NCI-H2196 treated with DMSO at 0.1 percent for 48 hours (cell line): ENCODE measurements around the gene TTLL6.
"Not testable (repeated sequence)": the region's sequence is repeated elsewhere in the genome, so short reads cannot be mapped to it uniquely, and the experiment has no call there.

Experiments used
- DNase-seq: peaks from one replicate; lab custom pipeline; 2025; ENCODE audit not compliant: unreplicated experiment; lab: John Stamatoyannopoulos, UW

The TTLL6 gene

DNA sequence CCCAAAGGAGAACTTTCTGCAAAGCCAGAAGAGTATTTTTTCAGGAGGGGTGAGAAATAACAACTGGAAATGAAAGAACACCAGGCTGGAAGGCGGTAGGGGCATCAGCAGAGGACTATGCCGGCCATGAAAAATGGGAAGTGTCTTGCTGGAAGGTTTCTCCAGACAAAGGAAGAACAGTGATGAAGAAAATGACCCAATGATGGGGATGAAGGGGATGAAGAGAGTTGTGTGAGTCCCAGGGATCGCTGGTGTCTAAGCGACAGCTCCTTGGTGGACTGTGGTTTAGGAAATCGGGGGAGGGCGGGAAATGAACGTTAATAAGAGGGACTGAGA, 623 bp downstream of the TTLL6 start:
- DNase-seq = no peak

DNA sequence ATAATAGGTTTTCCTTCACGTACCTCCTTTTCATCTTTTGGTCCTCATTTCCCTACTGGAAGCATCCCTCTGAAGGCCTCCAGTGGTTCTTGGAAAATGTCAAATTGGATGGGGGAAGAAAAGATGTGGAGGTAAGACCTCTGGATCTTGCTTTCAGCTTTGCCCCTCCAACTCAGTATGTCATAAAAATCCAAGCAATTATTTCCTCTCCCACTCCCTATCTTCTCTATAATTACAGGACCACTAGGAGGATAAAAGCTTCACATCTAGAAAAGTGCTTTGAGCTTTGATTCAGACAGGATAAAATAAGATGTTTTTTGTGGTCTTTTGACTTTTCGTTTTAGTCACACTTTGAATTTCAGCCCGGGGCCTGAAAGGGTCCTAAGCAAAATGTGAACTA, 1.7 kb downstream of the TTLL6 start:
- no peak for DNase-seq

DNA sequence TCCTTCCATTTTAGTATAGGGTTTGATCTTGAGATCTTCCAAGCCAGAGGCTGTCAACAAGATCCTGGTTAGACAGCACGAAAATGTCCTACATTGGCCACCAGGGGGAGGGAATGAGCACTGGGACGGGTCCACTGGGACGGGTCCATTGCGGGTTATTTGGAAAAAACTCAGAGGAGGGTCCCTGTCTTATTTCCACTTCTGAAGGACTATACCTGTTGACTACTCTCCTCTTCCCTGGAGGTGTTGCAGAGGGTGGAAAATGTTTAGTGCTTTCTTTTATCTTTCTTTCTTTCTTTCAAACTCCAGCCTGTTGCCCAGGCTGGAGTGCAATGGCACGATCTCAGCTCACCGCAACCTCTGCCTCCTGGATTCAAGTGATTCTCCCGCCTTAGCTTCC, 2.5 kb downstream of the TTLL6 start:
- no peak for DNase-seq

DNA sequence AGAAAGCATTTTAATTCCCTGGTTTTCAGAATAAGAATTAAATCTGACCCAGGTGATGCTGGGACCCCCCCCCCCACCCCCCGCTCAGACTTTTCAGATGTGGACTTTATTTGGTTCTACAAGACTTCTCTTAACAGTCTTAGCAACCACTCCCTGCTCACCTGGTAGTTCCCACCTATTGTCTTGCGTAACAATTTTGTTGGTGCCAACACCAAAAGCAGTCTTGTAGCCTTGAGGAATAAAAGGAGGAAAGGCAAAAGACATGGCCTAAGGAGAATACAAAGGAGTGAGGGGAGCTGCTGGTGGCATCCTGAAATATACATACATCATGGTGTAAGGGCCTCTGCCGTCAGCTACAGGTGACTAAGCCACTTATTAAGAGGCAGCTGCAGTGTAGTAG, 5.0 kb downstream of the TTLL6 start:
- DNase-seq = no peak

DNA sequence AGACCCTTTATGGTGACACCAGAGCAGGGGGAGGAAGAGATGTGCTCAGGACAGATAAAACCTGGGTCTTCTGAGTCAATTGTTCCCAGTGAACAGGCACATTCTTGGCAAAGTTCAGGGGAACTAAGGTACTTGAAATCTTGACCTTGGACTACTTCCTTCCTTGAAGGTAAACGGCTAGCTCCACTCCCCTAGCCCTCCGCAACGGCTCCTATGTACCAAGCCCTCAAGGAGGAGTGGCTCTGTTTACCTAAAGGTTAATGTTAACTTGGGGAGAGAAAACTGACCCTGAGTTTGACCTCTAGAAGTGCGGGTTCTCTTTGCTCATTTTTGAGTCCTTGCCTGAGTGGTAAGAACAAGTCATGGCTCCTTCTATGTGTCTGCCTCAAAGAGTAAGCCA, 7.8 kb downstream of the TTLL6 start:
- no peak for DNase-seq

DNA sequence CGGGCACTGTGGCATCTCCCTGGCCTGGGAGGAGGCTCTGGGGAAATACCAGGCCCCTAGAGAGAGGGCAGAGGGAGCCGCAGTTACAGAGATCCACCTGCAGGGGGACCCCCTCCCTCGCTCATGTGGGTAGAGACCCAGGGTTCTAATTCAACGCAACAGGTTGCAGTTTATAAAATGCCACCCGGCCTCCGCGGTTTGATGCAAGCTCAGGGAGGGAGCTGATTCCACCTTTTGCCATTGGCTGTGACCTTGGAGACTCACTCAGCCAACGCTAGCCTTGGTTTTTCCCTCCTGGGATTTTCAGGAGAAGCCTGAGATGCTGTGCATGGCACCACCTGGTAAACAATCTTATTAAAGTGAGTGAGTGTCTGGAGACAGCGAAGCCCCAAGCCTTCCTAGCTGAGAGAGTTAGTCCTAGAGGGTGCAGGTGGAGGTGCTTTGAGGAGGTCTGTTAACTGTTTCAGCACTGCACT, 12.1 kb downstream of the TTLL6 start:
- peak; percentile 37 for DNase-seq

DNA sequence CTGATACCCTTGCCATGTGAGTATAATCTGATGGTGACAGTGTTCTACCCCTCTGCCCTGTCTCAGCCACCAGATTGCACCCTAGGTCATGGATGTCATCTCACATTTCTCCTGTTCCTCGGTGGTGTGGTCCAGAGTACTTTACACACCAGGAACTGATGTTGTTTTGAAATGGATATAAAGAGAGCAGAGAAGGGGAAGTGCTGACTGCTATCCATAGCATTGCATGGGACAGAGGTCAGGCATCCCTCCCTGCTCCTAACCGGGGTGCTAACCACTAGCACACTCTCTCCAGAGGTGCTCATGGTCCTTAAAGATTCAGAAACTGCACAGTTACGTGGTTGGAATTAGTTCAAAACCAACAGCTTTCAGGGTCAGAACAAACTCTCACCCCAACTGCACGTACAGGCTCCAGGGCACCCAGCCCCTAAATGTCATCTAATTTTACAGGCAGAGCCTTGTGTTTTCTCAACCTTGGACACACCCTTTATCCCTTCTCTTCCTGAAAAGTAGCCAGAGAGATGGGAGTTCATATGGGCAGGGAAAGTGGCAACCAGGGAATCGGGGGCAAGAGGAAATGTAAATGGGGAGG, 16.3 kb downstream of the TTLL6 start:
- DNase-seq = no peak

DNA sequence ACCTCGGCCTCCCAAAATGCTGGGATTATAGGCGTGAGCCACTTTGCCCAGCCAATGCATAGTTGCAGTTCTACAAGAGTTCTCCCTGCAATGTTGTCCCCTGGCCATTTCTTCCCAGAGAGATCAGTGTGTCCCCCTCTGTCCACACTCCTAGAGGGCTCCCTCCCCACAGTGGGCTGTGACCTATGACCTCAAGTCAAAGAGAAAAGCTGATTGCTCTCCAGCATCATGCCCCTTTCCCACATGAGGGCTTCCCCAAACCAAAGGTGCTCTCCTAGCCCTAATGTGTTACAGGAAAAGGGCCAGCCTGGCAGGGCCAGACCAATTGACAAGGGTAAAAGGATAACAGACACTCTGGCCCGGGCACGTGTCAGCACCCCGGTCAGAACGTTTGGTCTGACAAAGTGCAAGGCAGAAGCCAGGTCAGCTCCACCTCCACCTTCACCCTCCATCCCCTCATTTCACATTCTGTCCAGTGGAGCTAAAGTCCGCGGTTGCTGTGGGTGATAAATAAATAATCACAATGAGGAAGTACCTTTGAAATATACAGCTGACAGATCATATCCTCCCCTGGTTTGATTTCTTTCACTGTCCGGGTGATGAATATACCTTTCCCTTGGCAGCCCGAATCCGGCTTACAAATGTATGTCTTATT, 17.8 kb downstream of the TTLL6 start:
- no peak for DNase-seq

DNA sequence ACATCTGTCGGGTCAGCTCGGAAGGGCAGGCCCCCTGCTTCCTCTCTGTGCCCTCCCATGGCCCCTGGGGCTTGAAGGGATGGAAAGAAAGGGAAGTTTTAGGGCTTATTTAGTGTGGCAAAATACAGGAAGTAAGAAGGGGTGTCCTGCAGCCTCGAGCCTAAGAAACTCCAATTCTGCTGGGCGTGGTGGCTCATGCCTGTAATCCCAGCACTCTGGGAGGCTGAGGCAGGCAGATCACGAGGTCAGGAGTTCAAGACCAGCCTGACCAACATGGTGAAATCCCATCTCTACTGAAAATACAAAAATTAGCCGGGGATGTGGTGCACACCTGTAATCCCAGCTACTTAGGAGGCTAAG, 20.9 kb downstream of the TTLL6 start:
- not testable (repeated sequence) for DNase-seq

DNA sequence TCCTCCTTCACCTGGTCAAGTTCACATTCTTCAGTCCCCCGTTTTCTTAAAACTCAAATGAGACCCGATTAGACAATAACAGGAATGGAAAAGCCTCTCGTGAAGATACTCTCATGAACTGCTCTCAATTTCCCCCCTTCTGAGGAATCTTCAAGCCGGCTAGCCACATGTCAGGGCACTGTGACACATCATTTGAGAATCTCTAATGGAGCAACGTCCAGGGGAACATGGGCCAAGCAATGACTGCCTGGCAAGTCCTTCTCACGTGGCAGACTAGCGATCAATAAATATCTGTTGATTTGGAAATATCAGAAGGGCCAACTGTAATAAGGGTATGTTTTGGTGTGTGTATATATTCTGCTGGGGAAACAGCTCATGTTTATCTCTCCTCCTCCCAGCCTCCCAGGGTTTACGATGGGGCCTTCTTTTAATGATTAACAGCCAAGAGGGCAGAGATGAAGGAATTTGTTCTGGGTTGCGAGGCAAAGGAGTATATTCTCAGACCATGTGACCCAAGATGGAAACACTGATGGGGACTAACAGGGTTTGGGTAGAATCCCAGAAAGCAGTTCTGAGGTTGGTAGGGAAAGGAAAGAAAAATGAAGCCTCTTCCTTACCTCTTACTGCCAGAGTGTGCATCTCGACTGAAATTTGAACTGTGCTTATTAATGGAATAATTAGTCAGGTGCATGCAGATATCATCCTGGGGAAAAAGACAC, 21.4 kb downstream of the TTLL6 start:
- no peak for DNase-seq

DNA sequence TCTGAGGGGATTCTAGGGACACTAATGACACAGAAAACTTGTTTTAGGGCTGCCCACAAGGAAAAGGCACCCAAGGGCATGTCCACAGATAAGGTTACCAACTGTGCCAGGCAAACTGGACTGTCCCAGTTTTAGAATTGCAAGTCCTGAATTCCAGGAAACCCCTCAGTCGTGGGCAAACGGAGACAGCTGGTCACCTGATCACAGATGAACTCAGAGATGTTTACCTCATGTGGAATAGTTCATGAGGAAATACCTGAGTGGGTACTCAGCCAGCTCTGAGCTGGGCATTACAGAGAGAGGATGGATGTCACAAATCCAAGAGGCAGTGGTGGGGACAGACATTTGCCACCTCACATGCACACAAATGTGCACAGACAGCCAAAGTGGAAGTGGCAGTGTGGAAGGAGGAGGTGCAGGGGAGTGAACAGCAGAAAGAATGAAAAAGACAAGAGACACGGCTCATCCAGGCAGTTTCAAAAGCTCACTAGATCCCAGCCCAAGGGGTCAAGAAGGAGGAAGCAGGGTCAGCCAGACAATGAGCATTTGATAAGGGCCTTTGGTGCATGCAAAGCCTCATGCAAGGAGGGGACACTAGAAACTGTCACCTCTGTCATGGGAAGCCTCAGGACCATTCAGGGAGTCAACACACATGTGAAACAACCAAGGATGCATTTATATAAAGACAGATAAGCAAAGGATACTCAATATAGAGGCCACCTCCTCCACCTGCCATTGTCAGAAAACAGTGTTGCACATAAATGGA, 24.8 kb downstream of the TTLL6 start:
- DNase-seq = no peak

DNA sequence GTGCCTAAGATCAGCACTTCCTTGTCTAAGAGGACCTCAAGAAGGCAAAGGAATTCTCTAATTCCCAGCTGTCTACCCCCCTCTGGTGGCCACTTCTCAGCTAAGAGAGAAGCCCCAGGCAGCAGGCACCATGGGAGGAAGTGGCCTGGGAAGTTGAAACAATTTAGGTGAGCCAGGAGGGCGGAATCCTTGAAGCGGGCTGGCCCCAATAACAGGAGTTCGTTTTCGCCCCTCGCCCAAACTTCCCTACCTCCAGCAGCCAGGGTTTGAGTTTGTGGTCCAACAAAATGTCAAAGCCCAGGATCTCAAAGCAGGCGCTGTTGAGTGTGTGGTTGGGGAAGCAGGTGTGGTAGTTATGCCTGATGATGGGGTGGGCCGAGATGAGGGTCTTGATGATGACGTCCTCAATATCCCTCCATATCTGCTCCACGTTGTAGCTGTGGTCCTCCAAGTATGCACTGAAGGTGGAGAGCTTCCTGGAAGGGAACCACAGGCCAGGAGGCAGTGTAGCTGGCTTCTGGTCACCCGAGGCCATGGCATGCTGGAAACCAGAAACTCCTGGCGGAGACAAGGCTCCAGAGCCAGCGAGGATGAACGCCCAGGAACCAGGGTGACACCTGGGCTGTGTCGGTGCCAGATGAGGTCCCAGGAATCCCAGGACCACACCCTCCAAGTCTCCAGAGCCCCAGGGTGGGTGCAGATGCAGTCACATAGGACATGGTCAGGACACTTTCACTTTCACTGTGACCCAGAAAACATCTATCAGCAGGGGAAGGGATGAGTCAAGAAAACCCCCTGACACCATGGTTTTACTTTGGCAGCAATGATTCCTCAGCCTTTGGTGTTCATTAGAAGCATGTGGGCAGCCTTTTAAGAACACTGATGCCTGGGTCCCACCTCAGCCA, 25.6 kb downstream of the TTLL6 start:
- DNase-seq = peak; percentile 65

DNA sequence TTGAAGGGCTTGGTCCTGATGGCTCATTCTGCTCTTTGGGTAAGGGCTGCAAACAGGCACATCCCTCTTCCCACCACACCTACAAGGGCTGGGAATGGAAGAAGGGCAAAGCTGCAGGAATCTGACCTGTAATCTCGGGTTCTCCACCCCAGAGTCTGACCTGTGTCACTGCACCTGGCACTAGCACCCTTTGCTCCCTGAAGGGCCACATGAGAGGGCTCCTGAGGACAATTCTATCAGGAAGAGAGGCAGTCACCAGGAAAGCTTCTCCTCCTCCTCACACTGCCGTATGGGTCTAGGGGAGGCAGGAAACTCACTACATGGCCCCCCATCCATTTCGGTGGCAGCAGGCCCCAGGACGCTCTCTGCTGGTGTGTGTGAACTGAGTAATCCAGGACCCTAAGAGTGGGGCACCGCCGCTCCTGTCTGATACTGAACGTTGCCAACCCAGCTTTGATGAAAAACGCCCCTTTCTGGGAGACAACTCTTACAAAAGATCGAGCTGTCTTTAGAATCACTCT, 26.4 kb downstream of the TTLL6 start:
- no peak for DNase-seq

DNA sequence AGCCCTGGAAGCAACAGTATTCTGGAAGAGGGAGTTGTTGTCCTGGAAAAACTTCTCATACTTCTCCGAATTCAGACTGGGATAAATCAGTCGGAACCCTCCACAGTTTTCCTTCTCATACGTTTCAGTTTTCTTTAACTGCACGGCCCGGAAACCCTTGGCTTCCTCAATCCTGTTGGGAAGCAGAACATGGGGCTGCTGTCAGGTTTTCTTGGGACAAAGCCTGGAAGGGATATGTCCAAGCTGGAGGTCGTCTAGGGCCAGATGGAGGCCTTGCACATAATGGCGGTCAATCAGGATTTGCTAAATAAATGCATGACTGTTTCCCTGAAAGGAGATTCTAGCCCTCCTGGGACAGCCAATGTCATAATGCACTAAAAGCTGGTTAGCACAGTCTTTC, 29.2 kb downstream of the TTLL6 start:
- no peak for DNase-seq

DNA sequence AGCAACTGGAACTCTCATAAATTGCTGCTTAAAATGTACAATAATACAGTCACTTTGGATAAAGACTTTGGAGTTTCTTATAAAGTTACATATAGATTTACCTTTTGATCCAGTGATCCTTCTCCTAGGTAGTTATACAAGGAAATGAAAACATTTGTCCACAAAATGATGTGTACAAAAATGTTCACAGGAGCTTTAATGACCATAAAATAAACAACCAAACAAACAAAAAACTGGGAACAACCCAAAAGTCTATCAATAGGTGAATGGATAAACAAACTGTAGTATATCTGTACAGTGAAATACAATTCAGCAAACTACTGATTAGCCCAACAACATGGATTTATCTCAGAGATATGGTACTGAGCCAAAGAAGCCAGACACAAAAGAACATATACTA, 37.6 kb downstream of the TTLL6 start:
- no peak for DNase-seq

DNA sequence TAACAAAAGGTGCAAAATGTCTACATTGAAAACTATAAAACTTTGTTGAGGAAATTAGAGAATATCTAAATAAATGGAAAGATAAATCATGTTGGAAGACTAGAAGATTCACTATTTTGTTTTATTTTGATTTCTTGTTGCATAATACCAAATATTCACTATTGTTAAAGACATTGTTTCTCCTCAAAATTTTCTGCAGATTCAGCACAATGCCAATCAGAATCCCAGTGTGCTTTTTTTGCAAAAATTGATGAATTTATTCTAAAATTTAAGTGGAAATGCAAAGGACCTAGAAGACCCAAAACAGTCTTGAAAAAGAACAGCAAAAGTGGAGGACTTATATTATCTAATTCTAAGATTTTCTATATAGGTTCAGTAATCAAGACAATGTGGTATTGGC, 40.4 kb downstream of the TTLL6 start:
- no peak for DNase-seq

DNA sequence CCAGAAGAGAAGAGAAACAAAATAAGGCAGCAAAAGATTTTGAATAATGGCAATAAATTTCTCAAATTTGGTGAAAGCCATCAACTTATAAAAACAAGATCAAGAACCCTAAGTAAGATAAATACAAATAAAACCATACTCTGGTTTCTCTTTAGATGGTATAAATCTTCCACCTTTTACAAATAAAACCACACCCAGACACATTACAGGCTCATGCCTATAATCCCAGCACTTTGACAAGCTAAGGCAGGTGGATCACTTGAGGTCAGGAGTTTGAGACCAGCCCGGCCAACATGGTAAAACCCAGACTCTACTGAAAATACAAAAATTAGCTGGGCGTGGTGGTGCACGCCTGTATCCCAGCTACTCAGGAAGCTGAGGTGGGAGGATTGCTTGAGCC, 43.8 kb downstream of the TTLL6 start:
- DNase-seq = no peak

DNA sequence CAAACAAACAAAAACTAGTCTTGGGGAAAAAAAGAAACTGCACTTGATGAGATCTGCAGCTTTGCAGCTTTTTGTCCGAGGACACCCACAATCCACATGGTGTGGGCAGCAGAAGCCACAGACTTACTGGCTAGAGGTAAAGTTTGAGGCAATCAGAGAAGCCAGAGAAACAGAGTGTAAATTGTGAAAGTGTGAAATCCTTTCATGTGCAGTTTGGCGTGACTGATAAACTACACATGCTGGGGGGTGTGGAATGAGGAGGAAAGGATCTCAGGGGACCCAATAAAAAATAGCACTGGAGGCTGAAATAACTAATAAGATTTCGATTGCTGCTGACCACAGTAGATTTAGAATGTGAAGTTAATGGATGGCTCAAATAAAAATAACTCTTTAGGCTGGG, 46.1 kb downstream of the TTLL6 start:
- no peak for DNase-seq

DNA sequence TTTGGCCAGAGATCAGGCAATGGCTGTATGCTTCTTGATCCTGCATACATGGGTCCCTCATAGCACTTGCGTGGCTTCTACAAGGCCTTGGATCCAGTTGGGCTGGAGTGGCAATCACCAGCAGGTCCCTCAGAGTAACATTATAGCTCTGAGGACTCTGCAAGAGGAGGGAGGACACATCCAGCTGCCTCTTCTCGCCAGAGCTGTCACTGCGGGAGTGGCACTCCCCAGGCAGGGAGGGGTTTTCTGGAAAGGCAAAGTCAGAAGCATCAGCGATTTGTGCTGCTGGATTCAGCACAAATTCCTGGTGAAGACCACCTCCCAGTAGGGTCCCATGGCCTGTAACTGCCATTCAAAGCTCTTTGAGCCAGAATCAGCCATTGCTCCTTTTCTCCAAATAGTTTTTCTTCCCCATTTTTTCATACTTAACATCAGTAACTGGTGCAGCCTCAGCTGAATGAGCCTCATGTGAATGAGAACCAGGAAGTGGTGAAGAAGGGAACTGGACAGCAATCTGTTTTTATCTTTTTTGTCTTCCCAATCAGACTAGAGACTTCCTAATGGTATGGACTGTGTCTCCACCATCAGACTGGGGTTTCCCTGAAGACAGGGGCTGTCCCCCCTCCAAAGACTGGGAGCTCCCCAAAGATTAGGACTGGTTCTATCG, 47.9 kb downstream of the TTLL6 start:
- DNase-seq = no peak

DNA sequence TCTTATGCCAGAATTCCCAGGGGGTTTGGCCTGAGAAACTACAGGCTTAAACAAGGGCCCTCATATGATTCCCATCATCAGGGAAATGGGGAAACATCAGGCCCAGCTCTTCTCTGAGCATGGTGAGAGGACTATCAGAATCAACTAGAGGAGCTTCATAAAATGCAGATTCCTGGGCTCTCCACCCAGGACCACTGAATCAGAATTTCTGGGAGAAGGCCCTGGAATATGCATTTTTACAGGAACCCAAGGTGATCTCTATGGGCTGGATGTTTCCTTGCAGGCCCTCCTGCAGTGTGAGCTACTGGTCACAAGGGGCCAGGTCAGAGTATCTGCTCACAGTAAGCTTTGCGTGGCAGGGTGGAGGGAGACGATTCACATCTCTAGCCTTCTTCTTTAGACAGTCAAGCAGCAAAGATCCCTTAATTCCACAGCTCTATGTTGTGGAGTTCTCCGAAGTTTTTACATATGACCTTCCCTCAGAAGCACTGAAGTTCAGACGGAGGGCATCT, 49.7 kb downstream of the TTLL6 start:
- DNase-seq = no peak
